Measurements from ENCODE around the gene SYTL1. TPM values are rescaled to one million over a fixed set of nuclear protein-coding genes. Genes with fewer than 3 reads are reported as not detected.

Gene SYTL1
- polyA plus RNA-seq, 1 donor: 0.49 TPM

- no peak for DNase-seq (ENCODE audit: low read depth)
These were observed 23.0 kb downstream of the SYTL1 start for GRCh38 chr1:27364696-27365371.

- no peak for DNase-seq (ENCODE audit: low read depth)
These were observed 23.7 kb downstream of the SYTL1 start for GRCh38 chr1:27365372-27366112.

GRCh38 chr1:27366113-27366410, 24.2 kb downstream of the SYTL1 start:
- no peak for DNase-seq (ENCODE audit: low read depth)

GRCh38 chr1:27366411-27367159, 24.8 kb downstream of the SYTL1 start, which contains the start of gene MAP3K6:
TSS of gene MAP3K6 (minus strand) at chr1:27366961. CDS start at chr1:27366597, 364 bp downstream.
- no peak for DNase-seq (ENCODE audit: low read depth)

- no peak for DNase-seq (ENCODE audit: low read depth)
These were observed 25.4 kb downstream of the SYTL1 start for GRCh38 chr1:27367160-27367650.

GRCh38 chr1:27368869-27369582, 27.2 kb downstream of the SYTL1 start:
- no peak for DNase-seq (ENCODE audit: low read depth)

GRCh38 chr1:27372022-27372807, 30.4 kb downstream of the SYTL1 start:
- DNase-seq (ENCODE audit: low read depth): no peak

GRCh38 chr1:27372808-27373690, 31.2 kb downstream of the SYTL1 start:
- DNase-seq (ENCODE audit: low read depth): no peak

- DNase-seq (ENCODE audit: low read depth): no peak
These were observed 32.7 kb downstream of the SYTL1 start, which contains the start of gene FCN3 for GRCh38 chr1:27374362-27375086. TSS of gene FCN3 (minus strand) at chr1:27374824. CDS start at chr1:27374818, 6 bp downstream.

GRCh38 chr1:27377760-27378495, 36.1 kb downstream of the SYTL1 start:
- no peak for DNase-seq (ENCODE audit: low read depth)

- no peak for DNase-seq (ENCODE audit: low read depth)
These were observed 37.8 kb downstream of the SYTL1 start for GRCh38 chr1:27379564-27380122.

GRCh38 chr1:27380224-27380623, 38.4 kb downstream of the SYTL1 start:
- no peak for DNase-seq (ENCODE audit: low read depth)

GRCh38 chr1:27380766-27381733, 39.2 kb downstream of the SYTL1 start:
- no peak for DNase-seq (ENCODE audit: low read depth)

- no peak for DNase-seq (ENCODE audit: low read depth)
These were observed 40.3 kb downstream of the SYTL1 start for GRCh38 chr1:27381969-27382762.

GRCh38 chr1:27383039-27383605, 41.3 kb downstream of the SYTL1 start, which contains the start of gene CD164L2:
TSS of gene CD164L2 (minus strand) at chr1:27383333. CDS start at chr1:27383239, 94 bp downstream.
- DNase-seq (ENCODE audit: low read depth): no peak

- DNase-seq (ENCODE audit: low read depth): no peak
These were observed 41.8 kb downstream of the SYTL1 start for GRCh38 chr1:27383661-27384060.
